Testis (tissue), 2 donors: Measurements from ENCODE around the gene KRTAP5-7.

Experiments used
- CTCF ChIP-seq, 3 experiments: fragments of 450-650 bp in 2 of 3; fragments of 200-600 bp in 1 of 3; sonication (generic) in 1 of 3; IDR thresholded peaks; one replicate each; pipeline ENCODE4 v1.5.1; 2016 to 2019; ENCODE audit warnings: antibody characterized with exemption in 3 of 3, mild to moderate bottlenecking in 2 of 3, moderate library complexity in 1 of 3
- POLR2A ChIP-seq: fragments of 450-650 bp; IDR thresholded peaks from one replicate; pipeline ENCODE4 v1.6.1; 2017; ENCODE audit warnings: antibody characterized with exemption, mild to moderate bottlenecking, moderate library complexity

GRCh38 chr11:71544525-71545214 lies 17.6 kb downstream of the KRTAP5-7 start:
- TF ChIP-seq CTCF (IDR thresholded peaks at IDR 0.05), result no peak
- no peak for TF ChIP-seq POLR2A
